ENCODE results near the gene ZCCHC14. TPM values are rescaled to one million over a fixed set of nuclear protein-coding genes. Genes with fewer than 3 reads are reported as not detected.

The ZCCHC14 gene
- total RNA-seq, 1 experiment from 2014 or later, result not detected

GRCh38 chr16:87376660-87377059, 116.2 kb downstream of the ZCCHC14 start:
- no peak overlapping the region for H3K4me2 ChIP-seq (ENCODE audit: low read depth, low read length, poor library complexity, severe bottlenecking)
- H3K36me3 ChIP-seq (ENCODE audit: insufficient read depth, low read length), result peaks cover 8% of the 10 kb centered on the region; the same call in 1 of the 2 replicates
- H3K4me3 ChIP-seq (ENCODE audit: low read length), result no peak overlapping the region
- no peak overlapping the region for H3K9ac ChIP-seq (ENCODE audit: low read length)
- H2AFZ ChIP-seq (ENCODE audit: low read length), result no peak overlapping the region
- peaks cover 14% of the 10 kb centered on the region for H3K4me1 ChIP-seq (ENCODE audit: low read length)
- no peak overlapping the region for H3K27ac ChIP-seq (ENCODE audit: low read length)
- H3K9me3 ChIP-seq (ENCODE audit: low read length), result no peaks in the 10 kb centered on the region
- H3K79me2 ChIP-seq (ENCODE audit: low read length), result peaks cover 95% of the 10 kb centered on the region
- H3K9me2 ChIP-seq (replicated peaks; ENCODE audit: insufficient read depth, low read length), result no peaks in the 10 kb centered on the region
- DNase-seq, result no peak
- peaks cover 18% of the 10 kb centered on the region; the same call in 1 of the 2 replicates for H4K20me1 ChIP-seq (ENCODE audit: insufficient read depth, low read depth, low read length)
- no peaks in the 10 kb centered on the region for H3K27me3 ChIP-seq (ENCODE audit: low read length)

GRCh38 chr16:87375426-87376135, 117.2 kb downstream of the ZCCHC14 start:
- Histone ChIP-seq H3K79me2 (ENCODE audit: low read length) (peaks cover 95% of the 10 kb centered on the region), H3K4me1 (ENCODE audit: low read length) (peaks cover 3% of the 10 kb centered on the region), H3K27ac (ENCODE audit: low read length) (no peak overlapping the region), H3K9ac (ENCODE audit: low read length) (no peak overlapping the region), H3K4me2 (ENCODE audit: low read depth, low read length, poor library complexity, severe bottlenecking) (no peak overlapping the region), H3K36me3 (ENCODE audit: insufficient read depth, low read length) (peaks cover 8% of the 10 kb centered on the region; the same call in 1 of the 2 replicates), H3K4me3 (ENCODE audit: low read length) (no peak overlapping the region), H4K20me1 (ENCODE audit: insufficient read depth, low read depth, low read length) (0 out of 2 replicates have a peak, but pooled peaks cover 12% of the 10 kb centered on the region), H2AFZ (ENCODE audit: low read length) (no peak overlapping the region), H3K9me3 (ENCODE audit: low read length) (no peaks in the 10 kb centered on the region), H3K9me2 (replicated peaks; ENCODE audit: insufficient read depth, low read length) (no peaks in the 10 kb centered on the region), H3K27me3 (ENCODE audit: low read length) (no peaks in the 10 kb centered on the region)
- DNase-seq, result no peak

GRCh38 chr16:87374313-87374712, 118.5 kb downstream of the ZCCHC14 start:
- Histone ChIP-seq H3K27me3 (ENCODE audit: low read length) (no peaks in the 10 kb centered on the region), H3K9ac (ENCODE audit: low read length) (no peak overlapping the region), H3K4me3 (ENCODE audit: low read length) (no peak overlapping the region), H3K4me1 (ENCODE audit: low read length) (no peaks in the 10 kb centered on the region), H2AFZ (ENCODE audit: low read length) (no peak overlapping the region), H3K9me3 (ENCODE audit: low read length) (no peaks in the 10 kb centered on the region), H3K4me2 (ENCODE audit: low read depth, low read length, poor library complexity, severe bottlenecking) (no peak overlapping the region), H3K9me2 (replicated peaks; ENCODE audit: insufficient read depth, low read length) (no peaks in the 10 kb centered on the region), H3K36me3 (ENCODE audit: insufficient read depth, low read length) (peaks cover 8% of the 10 kb centered on the region; the same call in 1 of the 2 replicates), H3K79me2 (ENCODE audit: low read length) (peaks cover 95% of the 10 kb centered on the region), H4K20me1 (ENCODE audit: insufficient read depth, low read depth, low read length) (peaks cover 14% of the 10 kb centered on the region; the same call in 1 of the 2 replicates), H3K27ac (ENCODE audit: low read length) (no peak overlapping the region)
- no peak for DNase-seq

- peaks cover 97% of the 10 kb centered on the region for H3K79me2 ChIP-seq (ENCODE audit: low read length)
- H3K9me3 ChIP-seq (ENCODE audit: low read length), result no peaks in the 10 kb centered on the region
- no peaks in the 10 kb centered on the region for H3K4me1 ChIP-seq (ENCODE audit: low read length)
- no peak overlapping the region for H2AFZ ChIP-seq (ENCODE audit: low read length)
- H3K27me3 ChIP-seq (ENCODE audit: low read length), result no peaks in the 10 kb centered on the region
- no peak overlapping the region for H3K27ac ChIP-seq (ENCODE audit: low read length)
- H3K4me2 ChIP-seq (ENCODE audit: low read depth, low read length, poor library complexity, severe bottlenecking), result no peak overlapping the region
- H3K36me3 ChIP-seq (ENCODE audit: insufficient read depth, low read length), result peaks cover 8% of the 10 kb centered on the region; the same call in 1 of the 2 replicates
- no peaks in the 10 kb centered on the region for H3K9me2 ChIP-seq (replicated peaks; ENCODE audit: insufficient read depth, low read length)
- no peak overlapping the region for H3K9ac ChIP-seq (ENCODE audit: low read length)
- peaks cover 25% of the 10 kb centered on the region; the same call in 1 of the 2 replicates for H4K20me1 ChIP-seq (ENCODE audit: insufficient read depth, low read depth, low read length)
- no peak for DNase-seq
- no peak overlapping the region for H3K4me3 ChIP-seq (ENCODE audit: low read length)
Observed at GRCh38 chr16:87372305-87372704, 120.5 kb downstream of the ZCCHC14 start.

GRCh38 chr16:87371261-87371866, 121.5 kb downstream of the ZCCHC14 start:
- Histone ChIP-seq H3K4me1 (ENCODE audit: low read length) (no peaks in the 10 kb centered on the region), H3K9me3 (ENCODE audit: low read length) (no peaks in the 10 kb centered on the region), H2AFZ (ENCODE audit: low read length) (no peak overlapping the region), H3K27me3 (ENCODE audit: low read length) (no peaks in the 10 kb centered on the region), H3K9ac (ENCODE audit: low read length) (no peak overlapping the region), H3K4me3 (ENCODE audit: low read length) (no peak overlapping the region), H3K36me3 (ENCODE audit: insufficient read depth, low read length) (peaks cover 8% of the 10 kb centered on the region; the same call in 1 of the 2 replicates), H3K27ac (ENCODE audit: low read length) (no peak overlapping the region), H3K4me2 (ENCODE audit: low read depth, low read length, poor library complexity, severe bottlenecking) (no peak overlapping the region), H3K9me2 (replicated peaks; ENCODE audit: insufficient read depth, low read length) (no peaks in the 10 kb centered on the region), H4K20me1 (ENCODE audit: insufficient read depth, low read depth, low read length) (peaks cover 28% of the 10 kb centered on the region; the same call in 1 of the 2 replicates), H3K79me2 (ENCODE audit: low read length) (peaks cover 97% of the 10 kb centered on the region)
- DNase-seq, result no peak

- no peak overlapping the region for H2AFZ ChIP-seq (ENCODE audit: low read length)
- peaks cover 31% of the 10 kb centered on the region; the same call in 1 of the 2 replicates for H4K20me1 ChIP-seq (ENCODE audit: insufficient read depth, low read depth, low read length)
- H3K9me2 ChIP-seq (replicated peaks; ENCODE audit: insufficient read depth, low read length), result no peaks in the 10 kb centered on the region
- H3K4me2 ChIP-seq (ENCODE audit: low read depth, low read length, poor library complexity, severe bottlenecking), result no peak overlapping the region
- no peak overlapping the region for H3K9ac ChIP-seq (ENCODE audit: low read length)
- peaks cover 97% of the 10 kb centered on the region for H3K79me2 ChIP-seq (ENCODE audit: low read length)
- no peak overlapping the region for H3K27ac ChIP-seq (ENCODE audit: low read length)
- H3K4me3 ChIP-seq (ENCODE audit: low read length), result no peak overlapping the region
- H3K36me3 ChIP-seq (ENCODE audit: insufficient read depth, low read length), result peaks cover 5% of the 10 kb centered on the region; the same call in 1 of the 2 replicates
- no peaks in the 10 kb centered on the region for H3K27me3 ChIP-seq (ENCODE audit: low read length)
- no peaks in the 10 kb centered on the region for H3K9me3 ChIP-seq (ENCODE audit: low read length)
- no peak for DNase-seq
- H3K4me1 ChIP-seq (ENCODE audit: low read length), result no peaks in the 10 kb centered on the region
Observed at GRCh38 chr16:87369796-87370719, 122.8 kb downstream of the ZCCHC14 start.

- H3K36me3 ChIP-seq (ENCODE audit: insufficient read depth, low read length), result peaks cover under 1% of the 10 kb centered on the region; the same call in 1 of the 2 replicates
- H3K9ac ChIP-seq (ENCODE audit: low read length), result no peak overlapping the region
- H3K4me3 ChIP-seq (ENCODE audit: low read length), result no peak overlapping the region
- H3K79me2 ChIP-seq (ENCODE audit: low read length), result peaks cover 95% of the 10 kb centered on the region
- no peaks in the 10 kb centered on the region for H3K9me2 ChIP-seq (replicated peaks; ENCODE audit: insufficient read depth, low read length)
- DNase-seq, result no peak
- H4K20me1 ChIP-seq (ENCODE audit: insufficient read depth, low read depth, low read length), result peaks cover 30% of the 10 kb centered on the region; the same call in 1 of the 2 replicates
- H3K9me3 ChIP-seq (ENCODE audit: low read length), result no peaks in the 10 kb centered on the region
- no peaks in the 10 kb centered on the region for H3K27me3 ChIP-seq (ENCODE audit: low read length)
- no peak overlapping the region for H2AFZ ChIP-seq (ENCODE audit: low read length)
- H3K27ac ChIP-seq (ENCODE audit: low read length), result no peak overlapping the region
- no peak overlapping the region for H3K4me2 ChIP-seq (ENCODE audit: low read depth, low read length, poor library complexity, severe bottlenecking)
- H3K4me1 ChIP-seq (ENCODE audit: low read length), result no peaks in the 10 kb centered on the region
Observed at GRCh38 chr16:87369117-87369765, 123.6 kb downstream of the ZCCHC14 start.

Measured in Karpas-422 (cell line).